Thyroid gland (tissue), 4 donors: ENCODE data around the gene SMIM7.

ENCODE experiments used
- POLR2A ChIP-seq, 2 donors: fragments of 450-650 bp; IDR thresholded peaks; one replicate each; pipeline ENCODE4 v1.6.1; 2017; ENCODE audit warnings: antibody characterized with exemption in 2 of 2, mild to moderate bottlenecking in 2 of 2, moderate library complexity in 1 of 2
- TF ChIP-seq, protein P1 (sequence below), 6 experiments: fragments of 200-600 bp in 3 of 6; fragments of 450-650 bp in 3 of 6; sonication (generic) in 3 of 6; IDR thresholded peaks; one replicate each; pipeline ENCODE4 v1.5.1; 2016 to 2019; ENCODE audit warnings: antibody characterized with exemption in 6 of 6, mild to moderate bottlenecking in 2 of 6, inconsistent platforms in 1 of 6, moderate library complexity in 1 of 6

DNA sequence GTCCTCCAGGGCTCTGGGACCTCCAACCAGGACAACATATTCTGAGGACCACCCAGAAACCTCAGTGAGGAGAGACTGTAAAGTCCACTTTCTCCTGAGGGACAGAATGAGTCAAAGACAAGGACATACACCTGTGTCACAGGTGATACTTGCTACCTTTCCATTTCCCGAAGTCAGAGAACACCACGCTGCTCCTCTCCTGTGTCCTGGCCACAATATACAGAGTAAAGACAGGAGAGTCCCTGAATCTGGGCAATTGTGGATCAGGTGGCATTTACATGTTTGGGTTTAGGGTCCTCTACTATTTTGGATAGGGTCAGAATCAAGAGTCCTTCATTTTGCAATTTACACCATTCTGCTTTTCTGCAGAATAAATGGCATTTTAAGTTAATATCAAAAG, 36.9 kb downstream of the SMIM7 start:
- TF ChIP-seq POLR2A (IDR thresholded peaks at IDR 0.05), result no peak
- TF ChIP-seq, protein P1, sequence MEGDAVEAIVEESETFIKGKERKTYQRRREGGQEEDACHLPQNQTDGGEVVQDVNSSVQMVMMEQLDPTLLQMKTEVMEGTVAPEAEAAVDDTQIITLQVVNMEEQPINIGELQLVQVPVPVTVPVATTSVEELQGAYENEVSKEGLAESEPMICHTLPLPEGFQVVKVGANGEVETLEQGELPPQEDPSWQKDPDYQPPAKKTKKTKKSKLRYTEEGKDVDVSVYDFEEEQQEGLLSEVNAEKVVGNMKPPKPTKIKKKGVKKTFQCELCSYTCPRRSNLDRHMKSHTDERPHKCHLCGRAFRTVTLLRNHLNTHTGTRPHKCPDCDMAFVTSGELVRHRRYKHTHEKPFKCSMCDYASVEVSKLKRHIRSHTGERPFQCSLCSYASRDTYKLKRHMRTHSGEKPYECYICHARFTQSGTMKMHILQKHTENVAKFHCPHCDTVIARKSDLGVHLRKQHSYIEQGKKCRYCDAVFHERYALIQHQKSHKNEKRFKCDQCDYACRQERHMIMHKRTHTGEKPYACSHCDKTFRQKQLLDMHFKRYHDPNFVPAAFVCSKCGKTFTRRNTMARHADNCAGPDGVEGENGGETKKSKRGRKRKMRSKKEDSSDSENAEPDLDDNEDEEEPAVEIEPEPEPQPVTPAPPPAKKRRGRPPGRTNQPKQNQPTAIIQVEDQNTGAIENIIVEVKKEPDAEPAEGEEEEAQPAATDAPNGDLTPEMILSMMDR (IDR thresholded peaks at IDR 0.05), result no peak
